Sigmoid colon (tissue), 7 donors: ENCODE results near the gene DTX4. TPM values are rescaled to one million over a fixed set of nuclear protein-coding genes. Genes with fewer than 3 reads are reported as not detected.
"Not testable (repeated sequence)": the region's sequence is repeated elsewhere in the genome, so short reads cannot be mapped to it uniquely, and the experiment has no call there.

Source experiments
- DNase-seq: peaks from one replicate; pipeline ENCODE4 v3.0.0-alpha.2; 2019
- H3K27ac ChIP-seq, 4 donors: fragments of 200-600 bp; sonication (generic); one replicate each; pipeline ENCODE4 v1.5.1; 2016 to 2019; ENCODE audit warnings: mild to moderate bottlenecking in 1 of 4
- H3K27me3 ChIP-seq, 3 donors: fragments of 200-600 bp; sonication (generic); one replicate each; pipeline ENCODE4 v1.5.1; 2019; ENCODE audit warnings: mild to moderate bottlenecking in 1 of 3
- H3K36me3 ChIP-seq, 4 donors: fragments of 200-600 bp; sonication (generic); one replicate each; pipeline ENCODE4 v1.5.1; 2016 to 2019
- H3K4me1 ChIP-seq, 4 donors: fragments of 200-600 bp; sonication (generic); one replicate each; pipeline ENCODE4 v1.5.1; 2017 to 2019
- H3K4me3 ChIP-seq, 4 donors: fragments of 200-600 bp; sonication (generic); one replicate each; pipeline ENCODE4 v1.5.1; 2017 to 2019; ENCODE audit warnings: mild to moderate bottlenecking in 2 of 4, moderate library complexity in 1 of 4
- H3K9me3 ChIP-seq, 4 donors: fragments of 200-600 bp in 3 of 4; sonication (generic) in 3 of 4; one replicate each; pipeline versions ENCODE4 v1.5.1 to v1.6.1; 2013 to 2019
- CTCF ChIP-seq, 4 experiments: fragments of 450-650 bp in 3 of 4; fragments of 200-600 bp in 1 of 4; IDR thresholded peaks; one replicate each; pipeline ENCODE4 v1.5.1; 2016 to 2019; ENCODE audit warnings: antibody characterized with exemption in 4 of 4, mild to moderate bottlenecking in 3 of 4, moderate library complexity in 2 of 4
- EP300 ChIP-seq, 4 donors: sonication (generic); formaldehyde crosslinking; IDR thresholded peaks; one replicate each; pipeline ENCODE4 v1.6.1; 2017; ENCODE audit warnings: antibody characterized with exemption in 4 of 4
- POLR2A ChIP-seq, 2 donors: fragments of 450-650 bp; IDR thresholded peaks; one replicate each; pipeline ENCODE4 v1.6.1; 2016; ENCODE audit warnings: antibody characterized with exemption in 2 of 2, mild to moderate bottlenecking in 2 of 2, moderate library complexity in 2 of 2
- POLR2AphosphoS5 ChIP-seq, 4 donors: sonication (generic); formaldehyde crosslinking; IDR thresholded peaks; one replicate each; pipeline ENCODE4 v1.6.1; 2017; ENCODE audit warnings: antibody characterized with exemption in 4 of 4
- WGBS, 2 donors: extraction: QIAGEN DNeasy Blood & Tissue Kit; methylation state at CpG; one replicate each; pipeline ENCODE4 v1.1.7; 2013; 5-methylcytosine and 5-hydroxymethylcytosine counted together
- intact Hi-C: fragments of 100-400 bp; cut with DNase I; formaldehyde crosslinking; loops from one replicate; pipeline ENCODE4 v1.15.1; 2023
- polyA plus RNA-seq, 3 donors: library from polyadenylated mRNA; stranded (reverse); fragments of 200-250 nt; gene quantifications; one replicate each; pipeline ENCODE4 v1.2.3, GENCODE V29; 2013
- total RNA-seq, 4 donors: library from RNA; depleted of rRNA; stranded (reverse); fragments of >200 nt; gene quantifications; one replicate each; pipeline ENCODE4 v1.1.0, GENCODE V29; 2016
- donor health status: healthy with polysubstance abuse.
- donor health status: Bipolar disorder and iron deficiency.
- donor health status: healthy.

Gene DTX4
- total RNA-seq (1 to 10 TPM; 3.5 to 7.8 (median 4.1) TPM), polyA plus RNA-seq (10 to 100 TPM; 21.0 to 29.0 (median 24.7) TPM)

GRCh38 chr11:59171508-59172322 is at the start of gene DTX4:
Gene DTX4, plus strand, starts transcription at chr11:59172132. Its CDS starts 464 bp downstream, at chr11:59172596.
- peak; percentile 96 for DNase-seq
- no peaks in the 10 kb centered on the region for H3K9me3 ChIP-seq
- peak within 1 kb of the TSS; percentile 40 to 73 (median 58) for H3K4me3 ChIP-seq
- TF ChIP-seq EP300 (IDR thresholded peaks at IDR 0.05) (no peak), POLR2A (IDR thresholded peaks at IDR 0.05) (no peak), POLR2AphosphoS5 (IDR thresholded peaks at IDR 0.05) (peak in 2 of 4 donors; percentile 25 to 46), CTCF (IDR thresholded peaks at IDR 0.05) (peak; percentile 77 to 91 (median 87))
- peak within 1 kb of the TSS; percentile 56 to 75 (median 66) for H3K27ac ChIP-seq
- intact Hi-C loops: loop anchor here (1.0 to 10.0 kb wide), 3 partner anchors 37 to 513 kb away; no protein-coding TSS in a partner anchor
- H3K36me3 ChIP-seq: no peaks in the 10 kb centered on the region
- WGBS, 2 donors: 0 to 1% methylated on average over 64 of the region's 64 CpGs
- H3K27me3 ChIP-seq: no peaks in the 10 kb centered on the region
- peaks cover 0 to 20% (median 16%) of the 10 kb centered on the region in 4 donors for H3K4me1 ChIP-seq

- DNase-seq: peak; percentile 85
- no peak overlapping the region for H3K27ac ChIP-seq
- H3K36me3 ChIP-seq: peaks cover 0 to 38% (median 2%) of the 10 kb centered on the region in 4 donors
- peaks cover 0 to 7% (median 0%) of the 10 kb centered on the region in 4 donors for H3K4me1 ChIP-seq
- H3K9me3 ChIP-seq: no peaks in the 10 kb centered on the region
- no peaks in the 10 kb centered on the region for H3K27me3 ChIP-seq
- H3K4me3 ChIP-seq: peak overlapping the region in 2 of 4 donors; percentile 8 to 16
- whole genome bisulfite sequencing, 2 donors: 13 to 17% methylated on average over 20 of the region's 20 CpGs
- TF ChIP-seq CTCF (IDR thresholded peaks at IDR 0.05) (peak; percentile 80 to 98 (median 92)), POLR2A (IDR thresholded peaks at IDR 0.05) (no peak)
- intact Hi-C loops: loop anchor here (2.0 to 5.0 kb wide), 2 partner anchors 39 to 84 kb away; no protein-coding TSS in a partner anchor
Observed at GRCh38 chr11:59135648-59136461, 36.1 kb upstream of the DTX4 start.

- H3K27me3 ChIP-seq, DNase-seq, H3K4me1 ChIP-seq, H3K4me3 ChIP-seq, H3K9me3 ChIP-seq, H3K27ac ChIP-seq: not testable (repeated sequence)
- peaks cover 0 to 34% (median 2%) of the 10 kb centered on the region in 4 donors for H3K36me3 ChIP-seq
- 54 to 82% methylated on average over 6 of the region's 6 CpGs for WGBS, 2 donors
- intact Hi-C loops: loop anchor here (2.0 to 5.0 kb wide), 2 partner anchors 40 to 84 kb away; no protein-coding TSS in a partner anchor
Observed at GRCh38 chr11:59136551-59136950, 35.4 kb upstream of the DTX4 start.

GRCh38 chr11:59137190-59137589 is 34.7 kb upstream of the DTX4 start:
- 97% methylated on average over 17 of the region's 17 CpGs for WGBS, 2 donors
- intact Hi-C loops: loop anchor here (2.0 to 5.0 kb wide), 2 partner anchors 40 to 85 kb away; no protein-coding TSS in a partner anchor
- no peak for DNase-seq

More at GRCh38 chr11:59137190-59137589, 34.7 kb upstream of the DTX4 start:
- Histone ChIP-seq H3K4me3 (no peak overlapping the region), H3K9me3 (no peaks in the 10 kb centered on the region), H3K27ac (no peak overlapping the region), H3K36me3 (peaks cover 0 to 28% (median 0%) of the 10 kb centered on the region in 4 donors), H3K4me1 (peaks cover 0 to 12% (median 4%) of the 10 kb centered on the region in 4 donors), H3K27me3 (no peaks in the 10 kb centered on the region)
- TF ChIP-seq CTCF (IDR thresholded peaks at IDR 0.05): no peak
- no peak for TF ChIP-seq POLR2AphosphoS5 (IDR thresholded peaks at IDR 0.05)
- TF ChIP-seq EP300 (IDR thresholded peaks at IDR 0.05): no peak
- no peak for TF ChIP-seq POLR2A (IDR thresholded peaks at IDR 0.05)
